Mucosa of gallbladder (tissue), 1 donor: ENCODE measurements around the gene FBXO11. TPM values are rescaled to one million over a fixed set of nuclear protein-coding genes. Genes with fewer than 3 reads are reported as not detected.

Source experiments
- total RNA-seq: library from RNA; stranded (reverse); gene quantifications from one replicate; pipeline ENCODE4 v1.2.1, GENCODE V29; 2021
- donor health status: DM: no; HTN: no; CAD: no.

The FBXO11 gene
- total RNA-seq, 1 donor from 2014 or later = 58.2 TPM

Other genes starting within 250 kb of the FBXO11 start
- gene MSH6, start 123.4 kb downstream of the FBXO11 start, total RNA-seq = 46.3 TPM